HepG2 (cell line): ENCODE results near the gene CEP135. TPM values are rescaled to one million over a fixed set of nuclear protein-coding genes. Genes with fewer than 3 reads are reported as not detected.

Source experiments
- ELF4 ChIP-seq: sonication (generic); formaldehyde crosslinking; IDR thresholded peaks from 2 replicates; pipeline ENCODE4 v1.5.0; 2020; ENCODE audit warnings: missing genetic modification reagents, mild to moderate bottlenecking, moderate library complexity, borderline replicate concordance
- FOXA1 ChIP-seq, 2 experiments: fragments of 450-650 bp in 1 of 2; sonication (generic) in 1 of 2; formaldehyde crosslinking in 1 of 2; IDR thresholded peaks; 2 replicates each; pipeline versions ENCODE4 v1.4.0 to v1.6.1; 2016 to 2020; ENCODE audit warnings: missing genetic modification reagents in 1 of 2
- HIC2 ChIP-seq: sonication (generic); formaldehyde crosslinking; IDR thresholded peaks from 2 replicates; pipeline ENCODE4 v1.9.0; 2022; ENCODE audit warnings: low read depth, missing genetic modification reagents
- RFXANK ChIP-seq: IDR thresholded peaks from 2 replicates; pipeline ENCODE4 v1.6.1; 2016
- ZNF124 ChIP-seq: sonication (generic); formaldehyde crosslinking; IDR thresholded peaks from 2 replicates; pipeline ENCODE4 v1.4.0; 2020; ENCODE audit warnings: missing genetic modification reagents
- ZNF276 ChIP-seq: sonication (generic); formaldehyde crosslinking; IDR thresholded peaks from 2 replicates; pipeline ENCODE4 v1.4.0; 2020; ENCODE audit warnings: mild to moderate bottlenecking, low read depth, missing genetic modification reagents
- ZNF333 ChIP-seq: sonication (generic); formaldehyde crosslinking; IDR thresholded peaks from 2 replicates; pipeline ENCODE4 v1.4.0; 2020; ENCODE audit warnings: mild to moderate bottlenecking, missing genetic modification reagents, borderline replicate concordance
- ZNF335 ChIP-seq: sonication (generic); formaldehyde crosslinking; IDR thresholded peaks from 2 replicates; pipeline ENCODE4 v1.4.0; 2020; ENCODE audit warnings: missing genetic modification reagents
- ZNF577 ChIP-seq: sonication (generic); formaldehyde crosslinking; IDR thresholded peaks from 2 replicates; pipeline ENCODE4 v1.4.0; 2020; ENCODE audit warnings: mild to moderate bottlenecking, low read depth, missing genetic modification reagents, borderline replicate concordance
- ZNF704 ChIP-seq: sonication (generic); formaldehyde crosslinking; IDR thresholded peaks from 2 replicates; pipeline ENCODE4 v1.8.1; 2023; ENCODE audit warnings: mild to moderate bottlenecking, inconsistent platforms, moderate library complexity, missing genetic modification reagents, borderline replicate concordance
- ZNF775 ChIP-seq: sonication (generic); formaldehyde crosslinking; IDR thresholded peaks from 2 replicates; pipeline ENCODE4 v1.4.0; 2020; ENCODE audit warnings: missing genetic modification reagents, mild to moderate bottlenecking, moderate library complexity, borderline replicate concordance
- ZNF776 ChIP-seq: sonication (generic); formaldehyde crosslinking; IDR thresholded peaks from 2 replicates; pipeline ENCODE4 v1.4.0; 2020; ENCODE audit warnings: mild to moderate bottlenecking, missing genetic modification reagents
- polyA plus RNA-seq, 8 experiments: library from polyadenylated mRNA; depleted of rRNA in 3 of 8; stranded (reverse) in 7 of 8; unstranded in 1 of 8; fragments of >200 nt; fragmentation: Illumina TruSeq in 4 of 8; extraction: Trizol in 4 of 8; gene quantifications; 2 replicates each; pipeline versions ENCODE4 v1.2.1 to v1.2.3, GENCODE V29; 2011 to 2016; ENCODE audit warnings: low read depth in 4 of 8, missing spikeins in 1 of 8, mixed read lengths in 1 of 8; ENCODE audit not compliant: insufficient read depth in 1 of 8
- total RNA-seq, 5 experiments: library from RNA; depleted of rRNA; stranded (reverse); fragments of >200 nt; fragmentation: Illumina TruSeq; extraction: Trizol; gene quantifications; 2 replicates each; pipeline ENCODE4 v1.2.3, GENCODE V29; 2016; ENCODE audit warnings: low read depth in 1 of 5
- TF ChIP-seq, protein P1 (sequence below): sonication (generic); formaldehyde crosslinking; IDR thresholded peaks from 2 replicates; pipeline ENCODE4 v1.4.0; 2020; ENCODE audit warnings: missing genetic modification reagents, mild to moderate bottlenecking, borderline replicate concordance
- TF ChIP-seq, protein P2 (sequence below): IDR thresholded peaks from 2 replicates; pipeline ENCODE4 v1.6.1; 2016; ENCODE audit warnings: control low read depth
- TF ChIP-seq, protein P3 (sequence below): sonication (generic); formaldehyde crosslinking; IDR thresholded peaks from 2 replicates; pipeline ENCODE4; 2020; ENCODE audit warnings: missing genetic modification reagents, mild to moderate bottlenecking, borderline replicate concordance

Gene CEP135
- total and polyA plus RNA-seq, 2 of the 13 experiments (the other 11 are each of a cell fraction or from before 2014, with no cell fraction given) = 1.7 to 8.8 TPM

DNA sequence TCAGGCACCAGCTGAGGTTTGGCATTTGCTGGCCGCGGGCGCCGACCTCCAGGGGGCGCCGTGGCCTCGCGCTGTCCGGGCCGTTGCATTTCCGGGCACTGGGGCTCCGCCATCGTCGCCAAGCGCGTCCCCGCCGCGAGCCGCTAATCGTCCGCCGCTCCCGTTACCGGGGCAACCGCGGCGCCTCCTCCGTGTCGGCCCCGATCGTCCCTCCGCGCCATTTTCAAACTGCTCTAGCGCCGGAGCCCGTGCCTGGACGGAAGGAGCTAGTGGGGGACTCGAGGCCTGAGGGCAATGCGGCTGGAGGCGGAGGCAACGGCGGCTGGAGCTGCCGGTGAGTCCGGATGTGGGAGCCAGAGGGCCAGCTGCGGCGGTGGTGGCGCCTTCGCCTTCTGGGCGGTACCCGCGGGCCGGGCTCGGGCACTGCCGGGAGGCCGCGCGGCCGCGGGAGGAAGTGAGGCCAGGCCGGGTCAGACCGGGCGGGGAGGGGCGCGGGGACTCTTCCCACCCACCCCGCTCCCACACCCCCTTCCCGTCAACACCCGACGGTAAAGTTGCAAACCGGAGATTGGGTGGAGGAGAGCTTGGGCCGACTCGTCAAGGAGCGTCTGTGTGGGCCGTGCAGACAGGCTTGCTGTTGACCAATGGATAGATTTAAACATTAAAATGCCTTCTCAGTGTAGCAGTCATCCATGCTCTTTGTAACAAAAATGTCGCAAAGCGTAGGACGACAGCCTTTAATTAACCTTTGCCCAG is at the start of gene CEP135 (continued):
- TF ChIP-seq, protein P1, sequence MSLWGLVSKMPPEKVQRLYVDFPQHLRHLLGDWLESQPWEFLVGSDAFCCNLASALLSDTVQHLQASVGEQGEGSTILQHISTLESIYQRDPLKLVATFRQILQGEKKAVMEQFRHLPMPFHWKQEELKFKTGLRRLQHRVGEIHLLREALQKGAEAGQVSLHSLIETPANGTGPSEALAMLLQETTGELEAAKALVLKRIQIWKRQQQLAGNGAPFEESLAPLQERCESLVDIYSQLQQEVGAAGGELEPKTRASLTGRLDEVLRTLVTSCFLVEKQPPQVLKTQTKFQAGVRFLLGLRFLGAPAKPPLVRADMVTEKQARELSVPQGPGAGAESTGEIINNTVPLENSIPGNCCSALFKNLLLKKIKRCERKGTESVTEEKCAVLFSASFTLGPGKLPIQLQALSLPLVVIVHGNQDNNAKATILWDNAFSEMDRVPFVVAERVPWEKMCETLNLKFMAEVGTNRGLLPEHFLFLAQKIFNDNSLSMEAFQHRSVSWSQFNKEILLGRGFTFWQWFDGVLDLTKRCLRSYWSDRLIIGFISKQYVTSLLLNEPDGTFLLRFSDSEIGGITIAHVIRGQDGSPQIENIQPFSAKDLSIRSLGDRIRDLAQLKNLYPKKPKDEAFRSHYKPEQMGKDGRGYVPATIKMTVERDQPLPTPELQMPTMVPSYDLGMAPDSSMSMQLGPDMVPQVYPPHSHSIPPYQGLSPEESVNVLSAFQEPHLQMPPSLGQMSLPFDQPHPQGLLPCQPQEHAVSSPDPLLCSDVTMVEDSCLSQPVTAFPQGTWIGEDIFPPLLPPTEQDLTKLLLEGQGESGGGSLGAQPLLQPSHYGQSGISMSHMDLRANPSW (CRISPR knock-in tag) = peak; percentile 47; the same call in 1 of the 2 replicates
- TF ChIP-seq ZNF276 (no peak; the same call in 1 of the 2 replicates), HIC2 (CRISPR knock-in tag) (peak; percentile 76; the same call in 1 of the 2 replicates), RFXANK (CRISPR knock-in tag) (no peak), ZNF775 (CRISPR knock-in tag) (no peak), ELF4 (CRISPR knock-in tag) (peak; percentile 70; the same call in 1 of the 2 replicates), ZNF577 (no peak), FOXA1 (IDR thresholded peaks at IDR 0.05) (no peak), FOXA1 (CRISPR knock-in tag; IDR thresholded peaks at IDR 0.05) (no peak; the same call in 1 of the 2 replicates), ZNF124 (CRISPR knock-in tag) (no peak), ZNF335 (CRISPR knock-in tag) (0 out of 2 replicates have a peak, but pooled peaks have one; percentile 17), ZNF704 (CRISPR knock-in tag) (peak; percentile 94; the same call in 1 of the 2 replicates), ZNF776 (CRISPR knock-in tag) (peak; percentile 96), ZNF333 (CRISPR knock-in tag) (peak; percentile 89)
- TF ChIP-seq, protein P2, sequence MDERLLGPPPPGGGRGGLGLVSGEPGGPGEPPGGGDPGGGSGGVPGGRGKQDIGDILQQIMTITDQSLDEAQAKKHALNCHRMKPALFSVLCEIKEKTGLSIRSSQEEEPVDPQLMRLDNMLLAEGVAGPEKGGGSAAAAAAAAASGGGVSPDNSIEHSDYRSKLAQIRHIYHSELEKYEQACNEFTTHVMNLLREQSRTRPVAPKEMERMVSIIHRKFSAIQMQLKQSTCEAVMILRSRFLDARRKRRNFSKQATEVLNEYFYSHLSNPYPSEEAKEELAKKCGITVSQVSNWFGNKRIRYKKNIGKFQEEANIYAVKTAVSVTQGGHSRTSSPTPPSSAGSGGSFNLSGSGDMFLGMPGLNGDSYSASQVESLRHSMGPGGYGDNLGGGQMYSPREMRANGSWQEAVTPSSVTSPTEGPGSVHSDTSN (CRISPR knock-in tag) = no peak
- TF ChIP-seq, protein P3, sequence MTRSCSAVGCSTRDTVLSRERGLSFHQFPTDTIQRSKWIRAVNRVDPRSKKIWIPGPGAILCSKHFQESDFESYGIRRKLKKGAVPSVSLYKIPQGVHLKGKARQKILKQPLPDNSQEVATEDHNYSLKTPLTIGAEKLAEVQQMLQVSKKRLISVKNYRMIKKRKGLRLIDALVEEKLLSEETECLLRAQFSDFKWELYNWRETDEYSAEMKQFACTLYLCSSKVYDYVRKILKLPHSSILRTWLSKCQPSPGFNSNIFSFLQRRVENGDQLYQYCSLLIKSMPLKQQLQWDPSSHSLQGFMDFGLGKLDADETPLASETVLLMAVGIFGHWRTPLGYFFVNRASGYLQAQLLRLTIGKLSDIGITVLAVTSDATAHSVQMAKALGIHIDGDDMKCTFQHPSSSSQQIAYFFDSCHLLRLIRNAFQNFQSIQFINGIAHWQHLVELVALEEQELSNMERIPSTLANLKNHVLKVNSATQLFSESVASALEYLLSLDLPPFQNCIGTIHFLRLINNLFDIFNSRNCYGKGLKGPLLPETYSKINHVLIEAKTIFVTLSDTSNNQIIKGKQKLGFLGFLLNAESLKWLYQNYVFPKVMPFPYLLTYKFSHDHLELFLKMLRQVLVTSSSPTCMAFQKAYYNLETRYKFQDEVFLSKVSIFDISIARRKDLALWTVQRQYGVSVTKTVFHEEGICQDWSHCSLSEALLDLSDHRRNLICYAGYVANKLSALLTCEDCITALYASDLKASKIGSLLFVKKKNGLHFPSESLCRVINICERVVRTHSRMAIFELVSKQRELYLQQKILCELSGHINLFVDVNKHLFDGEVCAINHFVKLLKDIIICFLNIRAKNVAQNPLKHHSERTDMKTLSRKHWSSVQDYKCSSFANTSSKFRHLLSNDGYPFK = peak; percentile 90; the same call in 1 of the 2 replicates
